Transverse colon (tissue), 4 donors: Measurements from ENCODE around the gene PAK4. TPM values are rescaled to one million over a fixed set of nuclear protein-coding genes. Genes with fewer than 3 reads are reported as not detected.

Source experiments
- DNase-seq: peaks from one replicate; pipeline ENCODE4 v3.0.0-alpha.2; 2019
- H3K27ac ChIP-seq, 4 donors: fragments of 200-600 bp; sonication (generic); 2 replicates each; pipeline ENCODE4 v1.5.1; 2016 to 2018; ENCODE audit warnings: inconsistent platforms in 4 of 4
- H3K27me3 ChIP-seq: fragments of 200-600 bp; sonication (generic); 2 replicates; pipeline ENCODE4 v1.5.1; 2017; ENCODE audit warnings: inconsistent platforms
- H3K36me3 ChIP-seq, 4 donors: fragments of 200-600 bp; sonication (generic); 2 replicates each; pipeline ENCODE4 v1.5.1; 2017 to 2019; ENCODE audit warnings: inconsistent platforms in 4 of 4
- H3K4me1 ChIP-seq, 4 donors: fragments of 200-600 bp; sonication (generic); 2 replicates each; pipeline ENCODE4 v1.5.1; 2017 to 2020; ENCODE audit warnings: inconsistent platforms in 4 of 4
- H3K4me3 ChIP-seq, 4 donors: fragments of 200-600 bp; sonication (generic); 1 replicate in 1 of 4; 2 replicates in 3 of 4; pipeline versions ENCODE4 v1.5.1 to v1.6.1; 2017 to 2019; ENCODE audit warnings: inconsistent platforms in 4 of 4
- H3K9me3 ChIP-seq, 2 donors: fragments of 200-600 bp; sonication (generic); 2 replicates each; pipeline ENCODE4 v1.5.1; 2017 to 2019; ENCODE audit warnings: inconsistent platforms in 2 of 2
- EP300 ChIP-seq: sonication (generic); formaldehyde crosslinking; IDR thresholded peaks from one replicate; pipeline ENCODE4 v1.6.1; 2017; ENCODE audit warnings: antibody characterized with exemption, low read depth
- POLR2A ChIP-seq: fragments of 450-650 bp; IDR thresholded peaks from one replicate; pipeline ENCODE4 v1.6.1; 2016; ENCODE audit warnings: antibody characterized with exemption, mild to moderate bottlenecking, moderate library complexity
- POLR2AphosphoS5 ChIP-seq, 3 donors: sonication (generic); formaldehyde crosslinking; IDR thresholded peaks; one replicate each; pipeline ENCODE4 v1.6.1; 2016; ENCODE audit warnings: antibody characterized with exemption in 3 of 3
- WGBS, 2 donors: methylation state at CpG; one replicate each; pipeline ENCODE4 v1.1.5; 2018; ENCODE audit warnings: low coverage in 1 of 2; 5-methylcytosine and 5-hydroxymethylcytosine counted together
- in situ Hi-C, 4 donors: fragments of 200-750 bp; cut with MboI; loops; one replicate each; pipeline versions ENCODE4 v1.15.0 to v1.15.1; 2017; ENCODE audit warnings: low sequenced_read_pairs in 3 of 4, low pct_ligation_motif_present in 1 of 4, low pct_unique_long_range_greater_than_20kb in 1 of 4
- intact Hi-C: fragments of 100-400 bp; cut with DNase I; formaldehyde crosslinking; loops from one replicate; pipeline ENCODE4 v1.15.1; 2023; ENCODE audit warnings: low total_unique reads
- total RNA-seq, 4 donors: library from RNA; depleted of rRNA; stranded (reverse); fragments of >200 nt; gene quantifications; one replicate each; pipeline ENCODE4 v1.1.0, GENCODE V29; 2016
- TF ChIP-seq, protein P1 (sequence below), 5 experiments: fragments of 200-600 bp in 3 of 5; fragments of 450-650 bp in 2 of 5; sonication (generic) in 3 of 5; IDR thresholded peaks; 1 replicate in 2 of 5; 2 replicates in 3 of 5; pipeline ENCODE4 v1.5.1; 2016 to 2017; ENCODE audit warnings: antibody characterized with exemption in 5 of 5, inconsistent platforms in 3 of 5, mild to moderate bottlenecking in 2 of 5, moderate library complexity in 1 of 5

The PAK4 gene
- total RNA-seq, 4 donors from 2014 or later, result 43.8 to 96.1 (median 63.2) TPM

DNA sequence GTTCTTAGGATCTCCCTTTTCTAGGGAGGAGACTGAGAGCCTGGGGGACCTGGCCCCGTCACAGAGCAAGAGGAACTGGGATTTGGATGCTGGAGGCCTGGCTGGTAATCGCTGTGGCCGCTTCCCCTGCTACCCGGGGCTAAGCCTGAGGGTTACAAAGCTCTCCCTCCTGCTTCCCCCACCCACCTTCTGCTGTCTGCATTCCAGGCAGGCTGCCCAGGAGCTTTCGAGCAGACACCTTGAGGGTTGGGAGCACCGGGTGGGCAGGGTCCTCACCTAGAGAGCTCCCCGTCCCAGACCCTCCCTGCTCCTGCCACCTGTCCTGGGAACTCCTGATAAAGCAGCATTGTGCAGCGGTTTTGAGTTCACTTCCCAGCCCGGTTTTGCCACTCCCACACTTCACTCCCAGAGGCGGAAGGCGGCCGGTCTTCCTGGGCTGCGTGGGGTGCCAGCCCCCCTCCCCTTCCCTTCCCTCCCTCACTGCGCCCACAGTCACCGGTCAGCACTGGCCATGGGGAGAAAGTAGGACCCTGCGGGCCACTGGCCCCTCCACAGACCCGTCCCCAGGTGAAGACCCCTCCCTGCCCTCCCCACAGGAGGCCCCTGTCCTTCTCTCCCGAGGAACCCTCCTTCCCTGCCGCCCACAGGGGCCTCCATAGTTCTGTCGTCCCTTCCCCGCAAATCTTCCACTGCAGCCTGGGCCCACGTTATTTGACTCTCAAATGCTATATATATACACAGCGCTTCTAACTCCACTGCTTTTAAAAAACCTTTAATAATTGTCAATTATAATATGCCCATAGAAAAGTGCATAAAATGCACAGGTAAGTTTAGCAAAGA lies 8.1 kb downstream of the PAK4 start:
- intact Hi-C loops, result no loop called here
- Histone ChIP-seq H3K9me3 (no peaks in the 10 kb centered on the region), H3K27ac (peak overlapping the region; percentile 33 to 72 (median 54)), H3K4me1 (peaks cover 36 to 77% (median 69%) of the 10 kb centered on the region in 4 donors), H3K27me3 (no peaks in the 10 kb centered on the region), H3K36me3 (no peaks in the 10 kb centered on the region), H3K4me3 (no peak overlapping the region)
- peak; percentile 52 for DNase-seq
- 48 to 52% methylated on average over 2 to 23 of the region's 23 CpGs for WGBS, 2 donors
- TF ChIP-seq POLR2A (no peak), POLR2AphosphoS5 (IDR thresholded peaks at IDR 0.05) (peak in 1 of 3 donors; percentile 16)
- in situ Hi-C loops, result no loop called here

DNA sequence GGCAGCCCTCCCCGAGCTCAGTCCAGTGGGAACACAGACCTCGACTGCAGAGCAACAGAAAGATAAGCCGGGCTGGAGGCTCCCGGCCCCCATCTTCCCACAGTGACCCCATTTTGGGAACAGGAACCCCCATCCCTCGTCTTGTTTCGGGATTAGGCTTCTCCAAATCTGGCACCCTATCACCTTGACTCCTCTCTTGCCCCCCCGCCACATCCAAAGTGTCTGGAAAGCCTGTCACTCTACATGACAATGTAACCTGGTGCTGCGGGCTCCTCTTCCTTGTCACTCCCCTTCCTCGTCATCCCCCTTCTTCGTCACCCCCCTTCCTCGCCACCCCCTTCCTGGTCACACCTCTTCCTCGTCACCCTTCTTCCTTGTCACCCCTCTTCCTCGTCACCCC lies 10.1 kb downstream of the PAK4 start:
- Histone ChIP-seq H3K27ac (peak overlapping the region in 2 of 4 donors; percentile 63 to 68), H3K27me3 (no peaks in the 10 kb centered on the region), H3K36me3 (no peaks in the 10 kb centered on the region), H3K4me1 (peaks cover 30 to 73% (median 65%) of the 10 kb centered on the region in 4 donors), H3K4me3 (no peak overlapping the region), H3K9me3 (no peaks in the 10 kb centered on the region)
- intact Hi-C loops, result no loop called here
- DNase-seq, result no peak
- TF ChIP-seq, protein P1, sequence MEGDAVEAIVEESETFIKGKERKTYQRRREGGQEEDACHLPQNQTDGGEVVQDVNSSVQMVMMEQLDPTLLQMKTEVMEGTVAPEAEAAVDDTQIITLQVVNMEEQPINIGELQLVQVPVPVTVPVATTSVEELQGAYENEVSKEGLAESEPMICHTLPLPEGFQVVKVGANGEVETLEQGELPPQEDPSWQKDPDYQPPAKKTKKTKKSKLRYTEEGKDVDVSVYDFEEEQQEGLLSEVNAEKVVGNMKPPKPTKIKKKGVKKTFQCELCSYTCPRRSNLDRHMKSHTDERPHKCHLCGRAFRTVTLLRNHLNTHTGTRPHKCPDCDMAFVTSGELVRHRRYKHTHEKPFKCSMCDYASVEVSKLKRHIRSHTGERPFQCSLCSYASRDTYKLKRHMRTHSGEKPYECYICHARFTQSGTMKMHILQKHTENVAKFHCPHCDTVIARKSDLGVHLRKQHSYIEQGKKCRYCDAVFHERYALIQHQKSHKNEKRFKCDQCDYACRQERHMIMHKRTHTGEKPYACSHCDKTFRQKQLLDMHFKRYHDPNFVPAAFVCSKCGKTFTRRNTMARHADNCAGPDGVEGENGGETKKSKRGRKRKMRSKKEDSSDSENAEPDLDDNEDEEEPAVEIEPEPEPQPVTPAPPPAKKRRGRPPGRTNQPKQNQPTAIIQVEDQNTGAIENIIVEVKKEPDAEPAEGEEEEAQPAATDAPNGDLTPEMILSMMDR (IDR thresholded peaks at IDR 0.05), result no peak
- no peak for TF ChIP-seq POLR2AphosphoS5 (IDR thresholded peaks at IDR 0.05)
- TF ChIP-seq EP300, result no peak
- no peak for TF ChIP-seq POLR2A
- in situ Hi-C loops, result no loop called here
- 82 to 84% methylated on average over 3 to 13 of the region's 13 CpGs for WGBS, 2 donors

DNA sequence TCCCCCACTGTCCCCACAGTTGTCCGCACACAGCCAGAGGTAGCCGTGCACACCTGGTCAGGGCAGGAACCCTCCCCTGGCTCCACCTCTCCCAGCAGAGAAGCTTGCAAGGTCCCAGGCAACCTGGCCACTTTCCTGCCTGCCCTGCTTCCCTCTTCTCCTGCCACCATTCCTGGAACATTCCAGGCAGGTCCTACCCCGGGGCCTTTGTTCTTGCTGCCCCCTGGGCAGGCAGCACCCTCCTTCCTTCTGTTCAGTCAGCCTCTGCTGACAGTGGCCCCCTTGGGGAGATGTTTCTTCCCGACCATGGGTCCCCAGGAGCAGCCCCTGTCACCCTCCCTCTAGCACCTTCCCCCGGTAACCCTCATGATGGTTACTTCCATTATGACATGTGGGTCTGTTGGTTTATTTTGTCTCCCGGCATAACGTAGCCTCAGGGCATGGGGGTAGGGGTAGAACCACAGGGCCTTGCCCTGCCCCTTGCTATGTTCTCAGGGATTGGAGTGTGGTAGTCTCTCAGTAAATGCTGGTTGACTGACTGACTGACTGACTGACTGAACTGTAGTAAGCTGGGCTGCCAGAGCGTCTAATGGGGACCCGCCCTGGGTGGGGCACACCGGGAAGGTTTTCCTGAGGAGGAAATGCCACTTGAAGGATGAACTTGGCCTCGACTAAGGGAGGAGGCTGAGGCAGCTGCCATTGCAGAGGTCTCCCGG lies 10.8 kb downstream of the PAK4 start:
- no peak for TF ChIP-seq POLR2A
- TF ChIP-seq POLR2AphosphoS5 (IDR thresholded peaks at IDR 0.05), result no peak
- Histone ChIP-seq H3K4me3 (no peak overlapping the region), H3K27ac (peak overlapping the region; percentile 63 to 72 (median 68)), H3K27me3 (no peaks in the 10 kb centered on the region), H3K9me3 (no peaks in the 10 kb centered on the region), H3K4me1 (peaks cover 26 to 66% (median 59%) of the 10 kb centered on the region in 4 donors), H3K36me3 (no peaks in the 10 kb centered on the region)
- 61% methylated on average over 12 of the region's 12 CpGs; no CpG with 5 or more reads in 1 of the 2 donors for WGBS, 2 donors
- in situ Hi-C loops (no loop called here), intact Hi-C loops (no loop called here)
- DNase-seq, result peak; percentile 87

DNA sequence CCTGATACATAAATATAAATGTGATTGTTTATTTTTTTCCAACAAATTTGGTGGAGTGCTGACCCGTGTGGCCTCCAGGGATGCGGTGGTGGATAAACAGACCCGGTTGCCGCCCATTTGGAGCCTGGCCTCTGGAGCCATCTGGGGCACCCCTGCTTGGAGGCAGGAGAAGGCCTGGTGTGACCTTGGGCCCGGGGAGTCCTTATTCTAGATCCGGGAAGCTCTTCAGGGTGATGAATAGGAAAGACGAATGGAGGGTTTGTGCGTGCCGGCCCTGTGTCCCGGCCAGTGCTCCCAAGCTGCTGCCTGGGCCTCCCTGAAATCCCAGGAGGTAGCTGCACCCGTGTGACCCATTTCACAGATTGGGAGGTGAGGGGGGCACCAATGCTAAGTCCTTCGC lies 11.5 kb downstream of the PAK4 start:
- 84% methylated on average over 12 of the region's 12 CpGs; no CpG with 5 or more reads in 1 of the 2 donors for WGBS, 2 donors
- in situ Hi-C loops, result no loop called here
- Histone ChIP-seq H3K4me1 (peaks cover 22 to 61% (median 52%) of the 10 kb centered on the region in 4 donors), H3K36me3 (no peaks in the 10 kb centered on the region), H3K9me3 (no peaks in the 10 kb centered on the region), H3K4me3 (no peak overlapping the region), H3K27ac (peak overlapping the region; percentile 63 to 72 (median 68)), H3K27me3 (no peaks in the 10 kb centered on the region)
- no peak for DNase-seq
- no peak for TF ChIP-seq EP300
- TF ChIP-seq, protein P1 (IDR thresholded peaks at IDR 0.05), result peak in 1 of 5 experiments; percentile 1
- intact Hi-C loops, result no loop called here
